Fibroblast of lung (primary cell): Measurements from ENCODE around the gene UBL4B. TPM values are rescaled to one million over a fixed set of nuclear protein-coding genes. Genes with fewer than 3 reads are reported as not detected.

Experiments used
- DNase-seq, 2 donors: peaks; one replicate each; pipeline versions ENCODE4 v3.0.0 to v3.0.0-alpha.2; 2010; ENCODE audit warnings: low read depth in 2 of 2
- H2AFZ ChIP-seq: 2 replicates; pipeline ENCODE4 v1.5.1; 2012; ENCODE audit warnings: low read length, control low read depth, inconsistent platforms
- H3K27ac ChIP-seq: 2 replicates; pipeline ENCODE4 v1.5.1; 2011; ENCODE audit warnings: low read length, control low read depth; ENCODE audit not compliant: insufficient read depth
- H3K27me3 ChIP-seq: 2 replicates; pipeline ENCODE4 v1.5.1; 2011; ENCODE audit warnings: mild to moderate bottlenecking, low read length; ENCODE audit not compliant: control insufficient read depth, insufficient read depth
- H3K36me3 ChIP-seq: 2 replicates; pipeline ENCODE4 v1.5.1; 2011; ENCODE audit warnings: low read length; ENCODE audit not compliant: control insufficient read depth, insufficient read depth
- H3K4me1 ChIP-seq: 2 replicates; pipeline ENCODE4 v1.5.1; 2011; ENCODE audit warnings: low read length; ENCODE audit not compliant: control insufficient read depth, insufficient read depth; ENCODE audit errors: extremely low read depth
- H3K4me2 ChIP-seq: 2 replicates; pipeline ENCODE4 v1.5.1; 2011; ENCODE audit warnings: low read length, control low read depth; ENCODE audit not compliant: insufficient read depth; ENCODE audit errors: extremely low read depth
- H3K4me3 ChIP-seq, 4 experiments: fragments of 200-600 bp in 1 of 4; sonication (generic) in 1 of 4; replicated peaks in 1 of 4; 2 replicates each; pipeline ENCODE4 v1.5.1; 2011 to 2016; ENCODE audit warnings: low read length in 4 of 4, low read depth in 3 of 4, mild to moderate bottlenecking in 3 of 4, control low read depth in 2 of 4, inconsistent platforms in 1 of 4, mixed read lengths in 1 of 4; ENCODE audit not compliant: insufficient read depth in 1 of 4; ENCODE audit errors: control extremely low read depth in 1 of 4
- H3K79me2 ChIP-seq: 2 replicates; pipeline ENCODE4 v1.5.1; 2012; ENCODE audit warnings: mild to moderate bottlenecking, low read length, inconsistent platforms; ENCODE audit not compliant: control insufficient read depth, insufficient read depth
- H3K9ac ChIP-seq: 2 replicates; pipeline ENCODE4 v1.5.1; 2011; ENCODE audit warnings: mild to moderate bottlenecking, low read length, control low read depth; ENCODE audit not compliant: insufficient read depth
- H3K9me3 ChIP-seq: 2 replicates; pipeline ENCODE4 v1.5.1; 2012; ENCODE audit warnings: low read depth, low read length; ENCODE audit not compliant: control insufficient read depth, insufficient read depth
- H4K20me1 ChIP-seq: 2 replicates; pipeline ENCODE4 v1.5.1; 2011; ENCODE audit warnings: low read length; ENCODE audit not compliant: control insufficient read depth, insufficient read depth; ENCODE audit errors: extremely low read depth
- EZH2 ChIP-seq: IDR thresholded peaks from 2 replicates; pipeline ENCODE4 v1.5.1; 2012; ENCODE audit warnings: low read length, control low read depth, mild to moderate bottlenecking; ENCODE audit errors: missing control alignments
- polyA plus RNA-seq, 2 donors: library from polyadenylated mRNA; depleted of rRNA in 1 of 2; stranded (reverse) in 1 of 2; unstranded in 1 of 2; fragments of >200 nt; gene quantifications; 2 replicates each; pipeline ENCODE4 v1.2.1, GENCODE V29; 2011 to 2012; ENCODE audit warnings: missing spikeins in 1 of 2
- total RNA-seq: library from RNA; depleted of rRNA; stranded (reverse); fragments of >200 nt; gene quantifications from 2 replicates; pipeline ENCODE4 v1.2.1, GENCODE V29; 2014
- TF ChIP-seq, protein P1 (sequence below), 2 donors: IDR thresholded peaks in 1 of 2; conservative IDR thresholded peaks in 1 of 2; 1 replicate in 1 of 2; 2 replicates in 1 of 2; pipeline ENCODE4 v1.5.1; 2011 to 2012; ENCODE audit warnings: low read length in 2 of 2, control low read depth in 1 of 2, inconsistent platforms in 1 of 2, low read depth in 1 of 2, mild to moderate bottlenecking in 1 of 2

UBL4B gene
- total and polyA plus RNA-seq, 2 donors (not counting 1 experiment from before 2014, with no cell fraction given), result not detected

DNA sequence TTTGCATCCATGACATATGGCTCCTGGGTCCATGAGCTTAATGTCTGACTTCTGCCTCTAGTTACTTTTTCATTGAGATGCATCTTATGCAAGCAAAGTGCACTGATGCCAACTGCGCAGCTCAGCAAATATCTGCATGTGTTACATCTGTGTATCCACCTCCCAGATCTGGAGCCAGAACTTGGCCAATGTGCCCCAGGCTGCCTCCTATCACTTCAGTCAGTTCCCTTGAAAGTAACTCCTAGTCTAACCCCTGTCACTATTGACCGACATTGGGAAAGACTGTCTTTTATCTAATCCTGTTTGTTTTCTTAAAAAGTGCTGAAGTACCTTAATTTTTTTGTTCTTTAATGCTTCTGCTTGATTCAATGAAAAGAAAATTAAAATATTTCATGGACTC is 19.3 kb upstream of the UBL4B start:
- Histone ChIP-seq H3K4me1 (no peaks in the 10 kb centered on the region), H3K4me2 (no peak overlapping the region), H2AFZ (no peak overlapping the region), H3K79me2 (no peaks in the 10 kb centered on the region), H3K9me3 (no peaks in the 10 kb centered on the region), H3K4me3 (no peak overlapping the region), H3K27ac (no peak overlapping the region), H3K9ac (no peak overlapping the region), H3K36me3 (no peaks in the 10 kb centered on the region), H4K20me1 (no peaks in the 10 kb centered on the region), H3K27me3 (peaks cover 8% of the 10 kb centered on the region)
- no peak for DNase-seq
- TF ChIP-seq, protein P1, sequence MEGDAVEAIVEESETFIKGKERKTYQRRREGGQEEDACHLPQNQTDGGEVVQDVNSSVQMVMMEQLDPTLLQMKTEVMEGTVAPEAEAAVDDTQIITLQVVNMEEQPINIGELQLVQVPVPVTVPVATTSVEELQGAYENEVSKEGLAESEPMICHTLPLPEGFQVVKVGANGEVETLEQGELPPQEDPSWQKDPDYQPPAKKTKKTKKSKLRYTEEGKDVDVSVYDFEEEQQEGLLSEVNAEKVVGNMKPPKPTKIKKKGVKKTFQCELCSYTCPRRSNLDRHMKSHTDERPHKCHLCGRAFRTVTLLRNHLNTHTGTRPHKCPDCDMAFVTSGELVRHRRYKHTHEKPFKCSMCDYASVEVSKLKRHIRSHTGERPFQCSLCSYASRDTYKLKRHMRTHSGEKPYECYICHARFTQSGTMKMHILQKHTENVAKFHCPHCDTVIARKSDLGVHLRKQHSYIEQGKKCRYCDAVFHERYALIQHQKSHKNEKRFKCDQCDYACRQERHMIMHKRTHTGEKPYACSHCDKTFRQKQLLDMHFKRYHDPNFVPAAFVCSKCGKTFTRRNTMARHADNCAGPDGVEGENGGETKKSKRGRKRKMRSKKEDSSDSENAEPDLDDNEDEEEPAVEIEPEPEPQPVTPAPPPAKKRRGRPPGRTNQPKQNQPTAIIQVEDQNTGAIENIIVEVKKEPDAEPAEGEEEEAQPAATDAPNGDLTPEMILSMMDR (conservative IDR thresholded peaks at IDR 0.05 in 1 of 2, IDR thresholded peaks at IDR 0.05 in 1 of 2; ENCODE audit: low read depth in 1 of 2, low read length in 2 of 2), result no peak
- no peak for TF ChIP-seq EZH2

GRCh38 chr1:110094931-110095654 is 17.1 kb upstream of the UBL4B start:
- Histone ChIP-seq H4K20me1 (no peaks in the 10 kb centered on the region), H3K4me3 (no peak overlapping the region), H3K79me2 (no peaks in the 10 kb centered on the region), H3K36me3 (no peaks in the 10 kb centered on the region), H3K27ac (no peak overlapping the region), H2AFZ (no peak overlapping the region), H3K4me2 (no peak overlapping the region), H3K4me1 (no peaks in the 10 kb centered on the region), H3K27me3 (peaks cover 8% of the 10 kb centered on the region), H3K9ac (no peak overlapping the region), H3K9me3 (no peaks in the 10 kb centered on the region)
- no peak for TF ChIP-seq EZH2
- TF ChIP-seq, protein P1 (conservative IDR thresholded peaks at IDR 0.05 in 1 of 2, IDR thresholded peaks at IDR 0.05 in 1 of 2; ENCODE audit: low read depth in 1 of 2, low read length in 2 of 2), result no peak
- DNase-seq, result no peak

GRCh38 chr1:110097507-110098221 is 14.6 kb upstream of the UBL4B start:
- no peak for DNase-seq
- no peak for TF ChIP-seq EZH2
- TF ChIP-seq, protein P1 (conservative IDR thresholded peaks at IDR 0.05 in 1 of 2, IDR thresholded peaks at IDR 0.05 in 1 of 2; ENCODE audit: low read depth in 1 of 2, low read length in 2 of 2), result no peak
- no peaks in the 10 kb centered on the region for H4K20me1 ChIP-seq
- no peak overlapping the region for H3K9ac ChIP-seq
- H3K79me2 ChIP-seq, result no peaks in the 10 kb centered on the region
- H3K36me3 ChIP-seq, result no peaks in the 10 kb centered on the region
- H3K27me3 ChIP-seq, result peaks cover 8% of the 10 kb centered on the region
- H3K9me3 ChIP-seq, result no peaks in the 10 kb centered on the region
- H3K4me2 ChIP-seq, result no peak overlapping the region
- no peak overlapping the region for H3K27ac ChIP-seq
- no peak overlapping the region for H3K4me3 ChIP-seq
- no peak overlapping the region for H2AFZ ChIP-seq
- peaks cover 8% of the 10 kb centered on the region for H3K4me1 ChIP-seq
